GM23338 (cell line): ENCODE results near the gene SLC32A1. TPM values are rescaled to one million over a fixed set of nuclear protein-coding genes. Genes with fewer than 3 reads are reported as not detected.

Experiments used
- ATAC-seq: fragments of 200-7000 bp; cut with Tn5 transposase; 3 replicates; pipeline ENCODE4 v1.9.1; 2020
- DNase-seq: peaks from one replicate; pipeline ENCODE4 v3.0.0-alpha.2; 2015; ENCODE audit warnings: low spot score
- H2AFZ ChIP-seq: fragments of 200-600 bp; sonication (generic); 2 replicates; pipeline ENCODE4 v1.8.0; 2016; ENCODE audit warnings: antibody characterized with exemption, mild to moderate bottlenecking, moderate library complexity
- H3F3A ChIP-seq: fragments of 200-600 bp; sonication (generic); replicated peaks from 2 replicates; pipeline ENCODE4 v1.8.0; 2017; ENCODE audit warnings: antibody characterized with exemption, mixed run types, low read depth
- H3K27ac ChIP-seq: fragments of 200-600 bp; sonication (generic); 2 replicates; pipeline ENCODE4 v1.6.1; 2016; ENCODE audit warnings: low read depth
- H3K27me3 ChIP-seq: fragments of 200-600 bp; sonication (generic); 2 replicates; pipeline ENCODE4 v1.8.0; 2016; ENCODE audit warnings: mild to moderate bottlenecking, mixed run types, moderate library complexity; ENCODE audit not compliant: insufficient read depth
- H3K36me3 ChIP-seq: fragments of 200-600 bp; sonication (generic); 2 replicates; pipeline ENCODE4 v1.8.0; 2016; ENCODE audit warnings: mild to moderate bottlenecking; ENCODE audit not compliant: insufficient read depth
- H3K4me1 ChIP-seq: fragments of 200-600 bp; sonication (generic); 2 replicates; pipeline ENCODE4 v1.8.0; 2016; ENCODE audit warnings: mild to moderate bottlenecking, moderate library complexity; ENCODE audit not compliant: insufficient read depth
- H3K4me2 ChIP-seq: fragments of 200-600 bp; sonication (generic); 2 replicates; pipeline ENCODE4 v1.7.1; 2017; ENCODE audit warnings: mixed run types
- H3K4me3 ChIP-seq: fragments of 200-600 bp; sonication (generic); 2 replicates; pipeline ENCODE4 v1.6.1; 2016; ENCODE audit warnings: mixed run types
- H3K79me2 ChIP-seq: fragments of 200-600 bp; sonication (generic); replicated peaks from 2 replicates; pipeline ENCODE4 v1.8.0; 2017; ENCODE audit warnings: mild to moderate bottlenecking; ENCODE audit not compliant: insufficient read depth
- H3K9me2 ChIP-seq: fragments of 200-600 bp; sonication (generic); 2 replicates; pipeline ENCODE4 v1.8.0; 2017; ENCODE audit not compliant: insufficient read depth
- H4K20me1 ChIP-seq: fragments of 200-600 bp; sonication (generic); replicated peaks from 2 replicates; pipeline ENCODE4 v1.8.0; 2017; ENCODE audit warnings: mild to moderate bottlenecking; ENCODE audit not compliant: insufficient read depth
- H3K27ac Mint-ChIP-seq: 2 replicates; pipeline ENCODE4 v1.8.0; 2020; ENCODE audit warnings: inconsistent platforms, mild to moderate bottlenecking, moderate library complexity, mixed read lengths
- H3K27me3 Mint-ChIP-seq: 3 replicates; pipeline ENCODE4 v1.8.0; 2022; ENCODE audit warnings: low read depth, mild to moderate bottlenecking, moderate library complexity, mixed read lengths, inconsistent platforms; ENCODE audit not compliant: insufficient read depth, poor library complexity
- H3K36me3 Mint-ChIP-seq: 3 replicates; pipeline ENCODE4 v1.8.0; 2021; ENCODE audit warnings: low read depth, mild to moderate bottlenecking, inconsistent platforms, moderate library complexity, mixed read lengths
- H3K4me1 Mint-ChIP-seq: 3 replicates; pipeline ENCODE4 v1.8.0; 2020; ENCODE audit warnings: mild to moderate bottlenecking, inconsistent platforms, mixed read lengths
- H3K4me3 Mint-ChIP-seq: 3 replicates; pipeline ENCODE4 v1.8.0; 2021; ENCODE audit warnings: moderate library complexity, mild to moderate bottlenecking, inconsistent platforms, mixed read lengths
- H3K9me3 Mint-ChIP-seq: 3 replicates; pipeline ENCODE4 v1.8.0; 2020; ENCODE audit warnings: moderate library complexity, mild to moderate bottlenecking, inconsistent platforms, mixed read lengths
- CREB1 ChIP-seq: fragments of 250-450 bp; sonication (Bioruptor Pico); IDR thresholded peaks from 2 replicates; pipeline ENCODE4 v1.5.0; 2020; ENCODE audit warnings: low read depth, mild to moderate bottlenecking, moderate library complexity
- CTCF ChIP-seq, 2 experiments: fragments of 200-600 bp in 1 of 2; sonication (generic) in 1 of 2; conservative IDR thresholded peaks; 2 replicates each; pipeline versions ENCODE4 v1.5.1 to v1.6.1; 2016 to 2017; ENCODE audit warnings: antibody characterized with exemption in 2 of 2, low read depth in 2 of 2, mild to moderate bottlenecking in 2 of 2, moderate library complexity in 1 of 2
- ETS1 ChIP-seq: IDR thresholded peaks from 2 replicates; pipeline ENCODE4 v1.6.1; 2016; ENCODE audit warnings: antibody characterized with exemption
- EZH2 ChIP-seq: fragments of 200-600 bp; sonication (generic); IDR thresholded peaks from one replicate; pipeline ENCODE4 v1.8.0; 2017; ENCODE audit warnings: antibody characterized with exemption, mild to moderate bottlenecking, low read depth; ENCODE audit not compliant: unreplicated experiment
- EZH2phosphoT487 ChIP-seq: fragments of 200-600 bp; sonication (generic); IDR thresholded peaks from one replicate; pipeline ENCODE4 v1.8.1; 2018; ENCODE audit warnings: antibody characterized with exemption; ENCODE audit not compliant: unreplicated experiment
- JUNB ChIP-seq: IDR thresholded peaks from one replicate; pipeline ENCODE4 v1.6.1; 2016; ENCODE audit warnings: antibody characterized with exemption; ENCODE audit not compliant: unreplicated experiment
- NANOG ChIP-seq: IDR thresholded peaks from 2 replicates; pipeline ENCODE4 v1.6.1; 2016; ENCODE audit warnings: antibody characterized with exemption, borderline replicate concordance
- POLR2AphosphoS5 ChIP-seq: IDR thresholded peaks from 2 replicates; pipeline ENCODE4 v1.6.1; 2016; ENCODE audit warnings: antibody characterized with exemption, low read depth
- REST ChIP-seq: IDR thresholded peaks from one replicate; pipeline ENCODE4 v1.6.1; 2018; ENCODE audit warnings: antibody characterized with exemption; ENCODE audit not compliant: unreplicated experiment
- STAT1 ChIP-seq: IDR thresholded peaks from one replicate; pipeline ENCODE4 v1.6.1; 2016; ENCODE audit warnings: antibody characterized with exemption; ENCODE audit not compliant: unreplicated experiment
- ZNF114 ChIP-seq: fragments of 250-450 bp; sonication (Bioruptor Pico); IDR thresholded peaks from 2 replicates; pipeline ENCODE4 v1.5.0; 2020; ENCODE audit warnings: mild to moderate bottlenecking, moderate library complexity
- ZNF331 ChIP-seq: fragments of 250-450 bp; sonication (Bioruptor Pico); IDR thresholded peaks from 2 replicates; pipeline ENCODE4 v1.5.0; 2020; ENCODE audit warnings: low read depth, mild to moderate bottlenecking, moderate library complexity
- ZNF462 ChIP-seq: fragments of 250-450 bp; sonication (Bioruptor Pico); IDR thresholded peaks from 2 replicates; pipeline ENCODE4 v1.5.0; 2020; ENCODE audit warnings: mild to moderate bottlenecking, moderate library complexity
- polyA plus RNA-seq: library from polyadenylated mRNA; unstranded; fragments of >200 nt; fragmentation: Nextera tagmentation; extraction: Ambion mirVana; gene quantifications from 2 replicates; pipeline ENCODE4 v1.2.1, GENCODE V29; 2016
- total RNA-seq: library from RNA; depleted of rRNA; stranded (reverse); fragments of >200 nt; shearing (Covaris generic); gene quantifications from 2 replicates; pipeline ENCODE4 v1.2.3, GENCODE V29; 2014

The SLC32A1 gene
- total and polyA plus RNA-seq, 2 experiments from 2014 or later, result 0.87 TPM; not detected in 1

GRCh38 chr20:38697306-38697705 is 27.0 kb upstream of the SLC32A1 start:
- Histone ChIP-seq H3F3A (no peaks in the 10 kb centered on the region), H3K27ac (no peak overlapping the region), H3K4me2 (no peak overlapping the region), H3K27me3 (no peaks in the 10 kb centered on the region), H2AFZ (no peak overlapping the region), H3K4me3 (no peak overlapping the region), H4K20me1 (0 out of 2 replicates have a peak, but pooled peaks cover 3% of the 10 kb centered on the region), H3K36me3 (no peaks in the 10 kb centered on the region), H3K9me2 (no peaks in the 10 kb centered on the region), H3K79me2 (no peaks in the 10 kb centered on the region), H3K4me1 (peaks cover 6% of the 10 kb centered on the region; the same call in 1 of the 2 replicates)
- TF ChIP-seq CTCF (conservative IDR thresholded peaks at IDR 0.05; ENCODE audit: low read depth in 2 of 2) (no peak), STAT1 (no peak), NANOG (no peak), ZNF331 (CRISPR knock-in tag) (no peak), ZNF462 (CRISPR knock-in tag) (no peak), EZH2 (no peak), EZH2phosphoT487 (no peak), POLR2AphosphoS5 (no peak), CREB1 (CRISPR knock-in tag) (no peak), REST (no peak), ZNF114 (no peak), ETS1 (no peak), JUNB (no peak)
- DNase-seq, result no peak
- no peaks in the 10 kb centered on the region for H3K9me3 Mint-ChIP-seq
- H3K36me3 Mint-ChIP-seq, result no peaks in the 10 kb centered on the region
- peaks cover 6% of the 10 kb centered on the region for H3K27me3 Mint-ChIP-seq
- no peak overlapping the region for H3K4me3 Mint-ChIP-seq
- no peak overlapping the region for H3K27ac Mint-ChIP-seq
- peaks cover 2% of the 10 kb centered on the region; the same call in 1 of the 3 replicates for H3K4me1 Mint-ChIP-seq
- ATAC-seq, result no peak
